Measurements from ENCODE around the gene CCDC187.

CCDC187 gene

GRCh38 chr9:136314056-136314416, 10.1 kb upstream of the CCDC187 start:
- H3K9me3 ChIP-seq (ENCODE audit: control insufficient read depth, insufficient read depth, low read length), result peaks cover 7% of the 10 kb centered on the region
- H3K27me3 ChIP-seq (ENCODE audit: control insufficient read depth, insufficient read depth, low read length), result no peaks in the 10 kb centered on the region
- H3K4me1 ChIP-seq (ENCODE audit: control insufficient read depth, insufficient read depth, low read length), result no peaks in the 10 kb centered on the region
- no peaks in the 10 kb centered on the region for H3K36me3 ChIP-seq (ENCODE audit: control insufficient read depth, insufficient read depth, low read length)
- H3K9ac ChIP-seq (ENCODE audit: low read depth, low read length), result no peak overlapping the region
- no peak overlapping the region for H3K4me3 ChIP-seq (ENCODE audit: low read depth, low read length)

- Histone ChIP-seq H3K27me3 (ENCODE audit: control insufficient read depth, insufficient read depth, low read length) (no peaks in the 10 kb centered on the region), H3K36me3 (ENCODE audit: control insufficient read depth, insufficient read depth, low read length) (no peaks in the 10 kb centered on the region), H3K4me1 (ENCODE audit: control insufficient read depth, insufficient read depth, low read length) (no peaks in the 10 kb centered on the region), H3K9ac (ENCODE audit: low read depth, low read length) (no peak overlapping the region), H3K4me3 (ENCODE audit: low read depth, low read length) (no peak overlapping the region), H3K9me3 (ENCODE audit: control insufficient read depth, insufficient read depth, low read length) (peaks cover 7% of the 10 kb centered on the region)
Measured at GRCh38 chr9:136313111-136314055, 9.5 kb upstream of the CCDC187 start.

DNA sequence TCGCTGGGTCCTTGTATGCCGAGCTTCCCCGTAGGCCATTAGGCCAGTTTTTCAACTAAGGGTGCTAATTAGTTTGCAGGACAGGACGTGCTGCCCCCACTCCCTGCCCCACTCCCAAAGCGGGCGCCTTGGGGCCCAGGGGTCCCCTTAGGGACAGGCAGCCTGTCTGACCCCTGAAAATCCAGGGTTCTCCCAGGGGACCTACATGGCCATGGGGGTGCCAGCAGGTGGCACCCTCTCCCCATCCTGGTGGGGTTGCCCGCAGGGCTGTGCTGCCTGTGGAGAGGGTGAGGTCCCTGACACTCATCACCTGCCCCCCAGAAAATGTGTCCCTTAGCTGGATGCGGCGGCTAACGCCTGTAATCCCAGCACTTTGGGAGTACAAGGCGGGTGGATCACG, 8.5 kb upstream of the CCDC187 start:
- H3K36me3 ChIP-seq (ENCODE audit: control insufficient read depth, insufficient read depth, low read length), result no peaks in the 10 kb centered on the region
- peaks cover 7% of the 10 kb centered on the region for H3K9me3 ChIP-seq (ENCODE audit: control insufficient read depth, insufficient read depth, low read length)
- no peaks in the 10 kb centered on the region for H3K27me3 ChIP-seq (ENCODE audit: control insufficient read depth, insufficient read depth, low read length)
- H3K4me3 ChIP-seq (ENCODE audit: low read depth, low read length), result no peak overlapping the region
- no peaks in the 10 kb centered on the region for H3K4me1 ChIP-seq (ENCODE audit: control insufficient read depth, insufficient read depth, low read length)
- H3K9ac ChIP-seq (ENCODE audit: low read depth, low read length), result no peak overlapping the region

- H3K4me3 ChIP-seq (ENCODE audit: low read depth, low read length), result no peak overlapping the region
- peaks cover 7% of the 10 kb centered on the region for H3K9me3 ChIP-seq (ENCODE audit: control insufficient read depth, insufficient read depth, low read length)
- no peak overlapping the region for H3K9ac ChIP-seq (ENCODE audit: low read depth, low read length)
- H3K4me1 ChIP-seq (ENCODE audit: control insufficient read depth, insufficient read depth, low read length), result no peaks in the 10 kb centered on the region
- H3K27me3 ChIP-seq (ENCODE audit: control insufficient read depth, insufficient read depth, low read length), result no peaks in the 10 kb centered on the region
- H3K36me3 ChIP-seq (ENCODE audit: control insufficient read depth, insufficient read depth, low read length), result no peaks in the 10 kb centered on the region
Measured at GRCh38 chr9:136312009-136312375, 8.1 kb upstream of the CCDC187 start.

DNA sequence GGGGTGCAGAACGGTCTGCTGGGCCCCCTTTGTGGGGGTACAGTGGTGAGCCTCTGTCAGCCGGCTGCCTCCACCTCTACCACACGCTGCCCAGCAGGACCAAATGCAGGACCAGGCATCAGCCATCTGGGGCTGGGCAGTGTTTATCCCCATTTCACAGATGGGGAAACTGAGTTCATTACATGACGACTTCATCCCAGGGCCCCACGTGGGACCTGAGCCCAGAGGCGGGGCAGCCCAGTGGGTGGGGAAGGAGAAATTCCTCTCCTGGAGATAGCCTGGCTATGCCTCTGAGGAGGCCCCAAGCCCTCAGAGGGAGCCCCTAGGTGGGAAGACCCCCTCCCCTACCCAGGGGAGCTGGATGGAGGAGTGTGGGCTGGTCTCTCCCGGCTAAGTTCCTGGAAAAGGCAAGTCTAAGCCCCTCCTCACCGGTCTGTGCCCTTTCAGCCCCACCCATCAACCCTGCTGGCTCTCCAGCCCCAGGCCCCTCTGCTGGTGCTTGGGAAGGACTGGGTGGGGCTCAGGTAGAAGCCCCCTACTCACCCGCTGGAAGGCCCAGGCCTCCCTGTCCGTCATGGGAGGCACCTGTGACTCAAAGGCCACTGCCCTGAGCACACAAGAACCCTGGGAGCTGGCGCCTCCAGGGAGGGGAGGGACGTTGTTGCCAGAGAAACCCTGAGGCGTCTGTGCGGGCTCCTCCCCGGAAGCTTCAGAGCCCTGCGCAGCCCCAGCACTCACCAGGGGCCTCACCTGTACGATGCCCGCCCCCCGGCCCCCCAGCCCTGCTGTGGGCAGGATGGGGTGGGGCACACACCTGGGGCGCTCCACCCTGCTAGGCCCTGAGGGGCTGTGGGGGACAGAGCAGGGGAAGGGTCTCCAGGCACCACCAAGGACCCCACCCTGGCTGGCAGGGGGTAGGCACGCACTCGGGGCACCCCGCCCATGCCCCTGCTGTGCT, 7.4 kb upstream of the CCDC187 start:
- Histone ChIP-seq H3K9ac (ENCODE audit: low read depth, low read length) (no peak overlapping the region), H3K4me3 (ENCODE audit: low read depth, low read length) (no peak overlapping the region), H3K27me3 (ENCODE audit: control insufficient read depth, insufficient read depth, low read length) (no peaks in the 10 kb centered on the region), H3K9me3 (ENCODE audit: control insufficient read depth, insufficient read depth, low read length) (peaks cover 7% of the 10 kb centered on the region), H3K36me3 (ENCODE audit: control insufficient read depth, insufficient read depth, low read length) (no peaks in the 10 kb centered on the region), H3K4me1 (ENCODE audit: control insufficient read depth, insufficient read depth, low read length) (no peaks in the 10 kb centered on the region)

- no peak overlapping the region for H3K9ac ChIP-seq (ENCODE audit: low read depth, low read length)
- H3K36me3 ChIP-seq (ENCODE audit: control insufficient read depth, insufficient read depth, low read length), result no peaks in the 10 kb centered on the region
- no peaks in the 10 kb centered on the region for H3K4me1 ChIP-seq (ENCODE audit: control insufficient read depth, insufficient read depth, low read length)
- H3K4me3 ChIP-seq (ENCODE audit: low read depth, low read length), result no peak overlapping the region
- peaks cover 4% of the 10 kb centered on the region for H3K9me3 ChIP-seq (ENCODE audit: control insufficient read depth, insufficient read depth, low read length)
- H3K27me3 ChIP-seq (ENCODE audit: control insufficient read depth, insufficient read depth, low read length), result no peaks in the 10 kb centered on the region
Measured at GRCh38 chr9:136310273-136311030, 6.6 kb upstream of the CCDC187 start.

DNA sequence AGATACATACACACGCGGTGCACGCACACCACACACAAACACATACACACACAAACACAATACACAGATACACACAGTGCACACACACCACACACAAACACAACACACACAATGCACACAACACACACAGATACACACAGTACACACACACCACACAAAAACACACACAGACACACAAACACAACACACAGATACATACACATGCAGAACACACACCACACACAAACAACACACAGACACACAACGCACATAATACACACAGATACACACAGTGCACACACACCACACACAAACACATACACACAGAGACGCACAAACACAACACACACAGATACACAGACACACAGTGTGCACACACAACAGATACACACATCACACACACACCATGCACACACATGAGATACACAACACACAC, 5.9 kb upstream of the CCDC187 start:
- Histone ChIP-seq H3K27me3 (ENCODE audit: control insufficient read depth, insufficient read depth, low read length) (no peaks in the 10 kb centered on the region), H3K4me3 (ENCODE audit: low read depth, low read length) (no peak overlapping the region), H3K4me1 (ENCODE audit: control insufficient read depth, insufficient read depth, low read length) (no peaks in the 10 kb centered on the region), H3K9me3 (ENCODE audit: control insufficient read depth, insufficient read depth, low read length) (peaks cover under 1% of the 10 kb centered on the region), H3K9ac (ENCODE audit: low read depth, low read length) (no peak overlapping the region), H3K36me3 (ENCODE audit: control insufficient read depth, insufficient read depth, low read length) (no peaks in the 10 kb centered on the region)

DNA sequence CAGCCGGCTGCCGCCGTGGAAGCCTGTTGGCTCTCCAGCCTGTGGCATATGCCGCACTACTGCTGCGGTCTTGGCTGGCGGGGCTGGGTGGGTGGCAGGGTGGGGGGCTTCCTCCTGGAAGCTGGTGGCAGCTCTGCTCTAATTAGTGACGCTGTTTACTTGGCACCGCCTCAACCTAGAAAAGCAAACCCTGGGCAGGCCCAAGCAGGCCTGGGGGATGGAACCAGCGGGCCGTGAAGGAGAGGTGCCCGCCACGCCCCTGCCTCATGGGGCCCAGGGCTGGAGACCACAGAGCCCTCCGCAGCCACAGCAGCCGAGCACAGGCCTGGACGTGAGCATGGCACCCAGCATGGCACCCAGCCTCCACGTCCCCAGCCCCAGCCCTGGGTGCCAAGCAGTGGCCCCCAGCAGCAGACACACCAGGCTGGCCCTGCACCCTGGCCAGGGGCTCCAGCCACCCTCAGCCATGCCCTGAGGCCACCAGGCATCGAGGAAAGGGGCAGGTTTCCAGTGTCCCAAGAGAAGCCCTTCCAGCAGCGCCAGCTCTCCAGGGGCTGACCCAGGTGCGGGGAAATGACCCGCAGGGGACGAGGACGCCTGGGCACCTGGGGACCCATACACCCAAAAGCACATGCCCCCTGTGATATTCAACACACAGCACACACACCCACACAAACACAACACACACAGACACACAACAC, 5.4 kb upstream of the CCDC187 start:
- no peaks in the 10 kb centered on the region for H3K27me3 ChIP-seq (ENCODE audit: control insufficient read depth, insufficient read depth, low read length)
- no peaks in the 10 kb centered on the region for H3K9me3 ChIP-seq (ENCODE audit: control insufficient read depth, insufficient read depth, low read length)
- no peaks in the 10 kb centered on the region for H3K36me3 ChIP-seq (ENCODE audit: control insufficient read depth, insufficient read depth, low read length)
- H3K4me1 ChIP-seq (ENCODE audit: control insufficient read depth, insufficient read depth, low read length), result no peaks in the 10 kb centered on the region
- no peak overlapping the region for H3K4me3 ChIP-seq (ENCODE audit: low read depth, low read length)
- H3K9ac ChIP-seq (ENCODE audit: low read depth, low read length), result no peak overlapping the region

- H3K27me3 ChIP-seq (ENCODE audit: control insufficient read depth, insufficient read depth, low read length), result no peaks in the 10 kb centered on the region
- H3K4me1 ChIP-seq (ENCODE audit: control insufficient read depth, insufficient read depth, low read length), result no peaks in the 10 kb centered on the region
- no peak overlapping the region for H3K9ac ChIP-seq (ENCODE audit: low read depth, low read length)
- no peaks in the 10 kb centered on the region for H3K36me3 ChIP-seq (ENCODE audit: control insufficient read depth, insufficient read depth, low read length)
- H3K4me3 ChIP-seq (ENCODE audit: low read depth, low read length), result no peak overlapping the region
- H3K9me3 ChIP-seq (ENCODE audit: control insufficient read depth, insufficient read depth, low read length), result no peaks in the 10 kb centered on the region
Measured at GRCh38 chr9:136308702-136309053, 4.8 kb upstream of the CCDC187 start.

DNA sequence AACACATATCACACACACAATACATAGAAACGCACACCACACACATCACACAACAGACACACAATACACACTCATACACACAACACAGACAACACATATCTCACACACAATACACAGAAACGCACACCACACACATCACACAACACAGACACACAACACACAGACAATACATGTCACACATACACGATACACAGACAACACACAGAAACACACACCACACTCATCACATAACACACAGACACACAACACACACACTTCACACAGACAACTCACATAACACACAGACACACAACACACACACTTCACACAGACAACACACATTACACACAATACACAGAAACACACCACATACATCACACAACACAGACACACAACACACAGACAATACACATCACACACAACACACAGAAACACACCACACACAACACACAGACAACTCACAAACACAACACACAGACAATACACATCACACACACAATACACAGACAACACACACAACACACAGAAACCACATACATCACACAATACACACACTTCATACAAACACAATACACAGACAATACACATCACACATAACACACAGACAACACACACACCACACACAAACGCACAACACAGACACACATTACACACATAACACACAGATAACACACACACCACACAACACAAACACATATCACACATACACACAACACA, 4.3 kb upstream of the CCDC187 start:
- H3K27me3 ChIP-seq (ENCODE audit: control insufficient read depth, insufficient read depth, low read length), result no peaks in the 10 kb centered on the region
- no peaks in the 10 kb centered on the region for H3K4me1 ChIP-seq (ENCODE audit: control insufficient read depth, insufficient read depth, low read length)
- no peaks in the 10 kb centered on the region for H3K36me3 ChIP-seq (ENCODE audit: control insufficient read depth, insufficient read depth, low read length)
- no peak overlapping the region for H3K9ac ChIP-seq (ENCODE audit: low read depth, low read length)
- no peaks in the 10 kb centered on the region for H3K9me3 ChIP-seq (ENCODE audit: control insufficient read depth, insufficient read depth, low read length)
- no peak overlapping the region for H3K4me3 ChIP-seq (ENCODE audit: low read depth, low read length)
